HepG2 (cell line): ENCODE results near the gene ZDHHC14. TPM values are rescaled to one million over a fixed set of nuclear protein-coding genes. Genes with fewer than 3 reads are reported as not detected.
A peak's percentile ranks its signal among the peaks of the same experiment; 100 is the strongest.

Experiments
- ATAC-seq: fragments of 200-7000 bp; cut with Tn5 transposase; 3 replicates; pipeline ENCODE4 v1.9.1; 2020; ENCODE audit warnings: mild to moderate bottlenecking, moderate library complexity
- BruUV-seq: library from RNA; stranded (reverse); fragments of 400-500 nt; replicated peaks from 2 replicates; lab custom pipeline; 2021; lab: Mats Ljungman, UMichigan
- CTCF ChIA-PET: fragments of 300-600 bp; formaldehyde crosslinking; extraction: SDS; loops from one replicate; lab custom pipeline; 2021; ENCODE audit warnings: low total read pairs, inconsistent platforms, low intra/inter-chr PET ratio; lab: Yijun Ruan, JAX
- POLR2A ChIA-PET: fragments of 350-600 bp; sonication (Branson Sonifier 250); formaldehyde crosslinking; loops from one replicate; lab custom pipeline; 2020; ENCODE audit warnings: antibody characterized with exemption, inconsistent platforms; lab: Yijun Ruan, JAX
- DNase-seq: peaks from one replicate; pipeline ENCODE4 v3.0.0-alpha.2; 2015; ENCODE audit warnings: low spot score
- FAIRE-seq: peaks from 3 replicates; lab custom pipeline; 2011; peaks lifted over from hg19 to GRCh38; lab: Jason Lieb, UNC
- H2AFZ ChIP-seq: one replicate; pipeline ENCODE4 v1.6.1; 2011; ENCODE audit warnings: low read length, inconsistent platforms
- H3K27ac ChIP-seq: fragments of 300-600 bp; 3 replicates; pipeline ENCODE4 v1.8.0; 2011; ENCODE audit warnings: mixed run types, mild to moderate bottlenecking, mixed read lengths, low read length, inconsistent platforms; ENCODE audit not compliant: insufficient read depth; ENCODE audit errors: extremely low read length
- H3K27me3 ChIP-seq, 2 experiments: fragments of 200-600 bp in 1 of 2; 2 replicates in 1 of 2; 3 replicates in 1 of 2; pipeline versions ENCODE4 v1.6.0 to v1.8.0; 2011; ENCODE audit warnings: low read length in 2 of 2, mild to moderate bottlenecking in 2 of 2, moderate library complexity in 2 of 2, inconsistent platforms in 1 of 2; ENCODE audit not compliant: insufficient read depth in 2 of 2, control insufficient read depth in 1 of 2
- H3K36me3 ChIP-seq, 2 experiments: fragments of 200-600 bp in 1 of 2; replicated peaks in 1 of 2; 2 replicates in 1 of 2; 3 replicates in 1 of 2; pipeline versions ENCODE4 v1.5.1 to v1.8.0; 2011; ENCODE audit warnings: low read length in 2 of 2, inconsistent platforms in 1 of 2; ENCODE audit not compliant: insufficient read depth in 2 of 2, control insufficient read depth in 1 of 2
- H3K4me1 ChIP-seq: 2 replicates; pipeline ENCODE4 v1.5.1; 2012; ENCODE audit warnings: low read length, inconsistent platforms; ENCODE audit not compliant: insufficient read depth
- H3K4me2 ChIP-seq: 2 replicates; pipeline ENCODE4 v1.6.0; 2011; ENCODE audit warnings: low read depth, low read length, inconsistent platforms
- H3K4me3 ChIP-seq, 3 experiments: fragments of 200-600 bp in 1 of 3; sonication (generic), shearing (Covaris generic) in 1 of 3; replicated peaks in 1 of 3; 2 replicates each; pipeline ENCODE4 v1.5.1; 2011 to 2016; ENCODE audit warnings: low read length in 3 of 3, inconsistent platforms in 2 of 3, low read depth in 2 of 3, mild to moderate bottlenecking in 2 of 3, control low read depth in 1 of 3, mixed read lengths in 1 of 3; ENCODE audit not compliant: insufficient read depth in 1 of 3
- H3K79me2 ChIP-seq: one replicate; pipeline ENCODE4 v1.6.1; 2011; ENCODE audit warnings: low read length, inconsistent platforms; ENCODE audit not compliant: insufficient read depth
- H3K9ac ChIP-seq: 2 replicates; pipeline ENCODE4 v1.6.0; 2011; ENCODE audit warnings: mild to moderate bottlenecking, low read depth, low read length, inconsistent platforms; ENCODE audit not compliant: insufficient read depth
- H3K9me3 ChIP-seq: 2 replicates; pipeline ENCODE4 v1.5.1; 2012; ENCODE audit warnings: mild to moderate bottlenecking, low read length
- H4K20me1 ChIP-seq: 2 replicates; pipeline ENCODE4 v1.6.0; 2011; ENCODE audit warnings: inconsistent platforms, mild to moderate bottlenecking, low read length, moderate library complexity; ENCODE audit not compliant: insufficient read depth
- ARID5B ChIP-seq: IDR thresholded peaks from 2 replicates; pipeline ENCODE4 v1.4.0; 2020; ENCODE audit warnings: mild to moderate bottlenecking, missing genetic modification reagents
- ATF4 ChIP-seq, 2 experiments: fragments of 450-650 bp in 1 of 2; sonication (generic) in 1 of 2; formaldehyde crosslinking; IDR thresholded peaks; 2 replicates each; pipeline versions ENCODE4 v1.5.0 to v1.8.0; 2020 to 2022; ENCODE audit warnings: mild to moderate bottlenecking in 1 of 2, missing genetic modification reagents in 1 of 2
- BHLHE40 ChIP-seq: IDR thresholded peaks from 2 replicates; pipeline ENCODE4 v1.6.1; 2011; ENCODE audit warnings: low read length, improper control_type of control experiment
- CEBPB ChIP-seq: IDR thresholded peaks from 2 replicates; pipeline ENCODE4 v1.6.1; 2011; ENCODE audit warnings: low read depth, low read length, improper control_type of control experiment, borderline replicate concordance
- FOSL2 ChIP-seq: sonication (generic); formaldehyde crosslinking; IDR thresholded peaks from 2 replicates; pipeline ENCODE4 v1.4.0; 2020; ENCODE audit warnings: missing genetic modification reagents
- GATAD2A ChIP-seq: IDR thresholded peaks from 2 replicates; pipeline ENCODE4 v1.6.1; 2016
- JUNB ChIP-seq: sonication (generic); formaldehyde crosslinking; IDR thresholded peaks from 2 replicates; pipeline ENCODE4 v1.8.0; 2022; ENCODE audit warnings: missing genetic modification reagents, mild to moderate bottlenecking, borderline replicate concordance
- MNT ChIP-seq: fragments of 450-650 bp; IDR thresholded peaks from 2 replicates; pipeline ENCODE4 v1.6.1; 2016
- RARA ChIP-seq: IDR thresholded peaks from 2 replicates; pipeline ENCODE4 v1.6.1; 2016; ENCODE audit warnings: missing genetic modification reagents, missing compliant biosample characterization
- THAP11 ChIP-seq: IDR thresholded peaks from 2 replicates; pipeline ENCODE4 v1.6.1; 2016; ENCODE audit warnings: missing biosample characterization, missing genetic modification reagents
- ZNF276 ChIP-seq: sonication (generic); formaldehyde crosslinking; IDR thresholded peaks from 2 replicates; pipeline ENCODE4 v1.4.0; 2020; ENCODE audit warnings: mild to moderate bottlenecking, low read depth, missing genetic modification reagents
- ZNF639 ChIP-seq: conservative IDR thresholded peaks from 2 replicates; pipeline ENCODE4 v1.6.1; 2018; ENCODE audit warnings: missing genetic modification reagents
- WGBS: methylation state at CpG from one replicate; pipeline ENCODE4 v1.1.6; 2017; ENCODE audit warnings: low lambda C conversion rate; 5-methylcytosine and 5-hydroxymethylcytosine counted together
- in situ Hi-C: cut with HindIII; loops from 2 replicates; pipeline ENCODE4 v1.10.0; 2017; ENCODE audit warnings: low pct_unique_long_range_greater_than_20kb; ENCODE audit not compliant: extremely low pct_ligation_motif_present
- intact Hi-C: fragments of 100-400 bp; cut with micrococcal nuclease; formaldehyde crosslinking; loops from one replicate; pipeline ENCODE4 v1.10.0; 2022; ENCODE audit not compliant: unreplicated experiment
- polyA plus RNA-seq, 8 experiments: library from polyadenylated mRNA; depleted of rRNA in 3 of 8; stranded (reverse) in 7 of 8; unstranded in 1 of 8; fragments of >200 nt; fragmentation: Illumina TruSeq in 4 of 8; extraction: Trizol in 4 of 8; gene quantifications; 2 replicates each; pipeline versions ENCODE4 v1.2.1 to v1.2.3, GENCODE V29; 2011 to 2016; ENCODE audit warnings: low read depth in 4 of 8, missing spikeins in 1 of 8, mixed read lengths in 1 of 8; ENCODE audit not compliant: insufficient read depth in 1 of 8
- total RNA-seq, 5 experiments: library from RNA; depleted of rRNA; stranded (reverse); fragments of >200 nt; fragmentation: Illumina TruSeq; extraction: Trizol; gene quantifications; 2 replicates each; pipeline ENCODE4 v1.2.3, GENCODE V29; 2016; ENCODE audit warnings: low read depth in 1 of 5

Gene ZDHHC14
- total and polyA plus RNA-seq, 2 of the 13 experiments (the other 11 are each of a cell fraction or from before 2014, with no cell fraction given): 3.7 to 9.5 TPM

- no peak for TF ChIP-seq ZNF276 (CRISPR knock-in tag)
Observed at GRCh38 chr6:157611406-157611805, 230.4 kb downstream of the ZDHHC14 start (continued).

- H3K27me3 ChIP-seq: no peaks in the 10 kb centered on the region
- no peak overlapping the region for H3K27ac ChIP-seq
- intact Hi-C loops: loop anchor here (5.0 kb wide), 1 partner anchor 276 kb away; no protein-coding TSS in a partner anchor
- peaks cover 37% of the 10 kb centered on the region for H3K4me1 ChIP-seq
- DNase-seq: peak; percentile 63
- no peaks in the 10 kb centered on the region for H3K9me3 ChIP-seq
- H3K4me3 ChIP-seq: no peak overlapping the region
- H3K79me2 ChIP-seq: no peaks in the 10 kb centered on the region
- BruUV-seq: no TSS peak
- POLR2A ChIA-PET: interaction anchor here (0.7 to 4.0 kb wide), 8 partner anchors 37 to 289 kb away, joined by 3 to 28 read pairs (median 4); partner anchors contain the start of gene TMEM242
- H3K36me3 ChIP-seq: no peaks in the 10 kb centered on the region
- peak overlapping the region; percentile 30; the same call in 1 of the 2 replicates for H3K4me2 ChIP-seq
- WGBS: 43% methylated on average over 7 of the region's 7 CpGs
- CTCF ChIA-PET: interaction anchor here (1.2 kb wide), 1 partner anchor 298 kb away, joined by 3 read pairs; no protein-coding TSS in a partner anchor
- no peak overlapping the region for H2AFZ ChIP-seq
- FAIRE-seq: peak; percentile 66
- no peaks in the 10 kb centered on the region for H4K20me1 ChIP-seq
- peak; percentile 13; the same call in 1 of the 3 replicates for ATAC-seq
- no peak overlapping the region for H3K9ac ChIP-seq
- in situ Hi-C loops: loop anchor here (5.0 kb wide), 1 partner anchor 291 kb away; the partner anchor contains the start of gene TMEM242
- peak; percentile 92 for TF ChIP-seq FOSL2 (CRISPR knock-in tag)
- peak; percentile 61 for TF ChIP-seq ARID5B (CRISPR knock-in tag)
- no peak for TF ChIP-seq ZNF639 (CRISPR knock-in tag)
- TF ChIP-seq THAP11 (CRISPR knock-in tag): 0 out of 2 replicates have a peak, but pooled peaks have one; percentile 32
- TF ChIP-seq JUNB (CRISPR knock-in tag): 0 out of 2 replicates have a peak, but pooled peaks have one; percentile 25
- TF ChIP-seq BHLHE40: peak; percentile 82
- TF ChIP-seq RARA (CRISPR knock-in tag): 0 out of 2 replicates have a peak, but pooled peaks have one; percentile 15
- peak; percentile 50; the same call in 1 of the 2 replicates for TF ChIP-seq MNT
- peak in 1 of 2 experiments; percentile 86; a peak in 2 of 4 replicates for TF ChIP-seq ATF4 (CRISPR knock-in tag; IDR thresholded peaks at IDR 0.05)
- peak; percentile 66; the same call in 1 of the 2 replicates for TF ChIP-seq CEBPB
- TF ChIP-seq GATAD2A: peak; percentile 68
Observed at GRCh38 chr6:157613011-157613522, 232.1 kb downstream of the ZDHHC14 start.
